Body of pancreas (tissue), 4 donors: Measurements from ENCODE around the gene SOAT2. TPM values are rescaled to one million over a fixed set of nuclear protein-coding genes. Genes with fewer than 3 reads are reported as not detected.

Experiments used
- ATAC-seq: fragments of 150-250 bp; one replicate; pipeline ENCODE4 v1.9.1; 2016
- DNase-seq, 4 donors: peaks; one replicate each; pipeline ENCODE4 v3.0.0-alpha.2; 2019
- H3K27ac ChIP-seq, 4 donors: fragments of 200-600 bp; sonication (generic); 1 replicate in 3 of 4; 2 replicates in 1 of 4; pipeline versions ENCODE4 v1.5.1 to v1.6.1; 2016 to 2019; ENCODE audit warnings: mild to moderate bottlenecking in 1 of 4, mixed read lengths in 1 of 4, moderate library complexity in 1 of 4
- H3K27me3 ChIP-seq, 2 donors: fragments of 200-600 bp; sonication (generic); one replicate each; pipeline ENCODE4 v1.6.0; 2016; ENCODE audit warnings: mild to moderate bottlenecking in 1 of 2
- H3K36me3 ChIP-seq, 2 donors: fragments of 200-600 bp; sonication (generic); replicated peaks in 1 of 2; 2 replicates each; pipeline ENCODE4 v1.5.1; 2016; ENCODE audit warnings: low read depth in 2 of 2; ENCODE audit not compliant: insufficient read depth in 1 of 2
- H3K4me1 ChIP-seq: fragments of 200-600 bp; sonication (generic); one replicate; pipeline ENCODE4 v1.6.0; 2016
- H3K4me3 ChIP-seq, 2 donors: fragments of 200-600 bp; sonication (generic); 1 replicate in 1 of 2; 2 replicates in 1 of 2; pipeline ENCODE4 v1.5.1; 2016 to 2019
- H3K9me3 ChIP-seq, 3 donors: fragments of 200-600 bp; sonication (generic); 1 replicate in 2 of 3; 2 replicates in 1 of 3; pipeline ENCODE4 v1.5.1; 2016
- CTCF ChIP-seq, 7 experiments: fragments of 450-650 bp in 4 of 7; fragments of 200-600 bp in 3 of 7; sonication (generic) in 3 of 7; IDR thresholded peaks; one replicate each; pipeline ENCODE4 v1.5.1; 2016 to 2019; ENCODE audit warnings: antibody characterized with exemption in 7 of 7
- POLR2A ChIP-seq, 3 donors: fragments of 450-650 bp; IDR thresholded peaks; one replicate each; pipeline ENCODE4 v1.6.1; 2016; ENCODE audit warnings: antibody characterized with exemption in 3 of 3, mild to moderate bottlenecking in 2 of 3
- WGBS, 2 donors: methylation state at CpG; one replicate each; pipeline ENCODE4 v1.1.5; 2017; 5-methylcytosine and 5-hydroxymethylcytosine counted together
- intact Hi-C: fragments of 100-400 bp; cut with DNase I; formaldehyde crosslinking; loops from one replicate; pipeline ENCODE4 v1.15.1; 2023
- total RNA-seq, 2 donors: library from RNA; depleted of rRNA; stranded (reverse); fragments of >200 nt; gene quantifications; one replicate each; pipeline ENCODE4 v1.1.0, GENCODE V29; 2016

SOAT2 gene
- total RNA-seq, 2 donors from 2014 or later = not detected

DNA sequence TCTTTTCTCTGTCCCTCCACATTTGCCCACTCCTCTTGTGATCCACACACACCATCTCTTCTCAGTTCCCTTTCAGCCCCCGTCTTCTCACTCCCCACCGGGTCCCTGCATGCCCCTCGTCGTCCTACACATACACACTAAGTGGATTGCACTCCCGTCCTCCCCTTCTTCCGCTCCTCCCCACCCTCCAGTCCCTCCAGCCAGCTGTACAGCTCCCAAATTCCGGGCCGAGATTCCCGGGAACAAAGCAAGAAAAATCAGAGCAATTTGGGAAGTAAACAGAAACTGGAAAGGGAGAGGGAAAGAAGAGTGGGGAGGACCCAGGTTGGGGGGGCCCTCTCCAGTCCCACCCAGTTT, 6.1 kb upstream of the SOAT2 start:
- H3K4me3 ChIP-seq = peak overlapping the region; percentile 24 to 55
- no peaks in the 10 kb centered on the region for H3K36me3 ChIP-seq
- intact Hi-C loops = no loop called here
- peak overlapping the region; percentile 25 to 68 (median 56) for H3K27ac ChIP-seq
- TF ChIP-seq CTCF (IDR thresholded peaks at IDR 0.05) (no peak), POLR2A (IDR thresholded peaks at IDR 0.05) (no peak)
- H3K4me1 ChIP-seq = peaks cover 31% of the 10 kb centered on the region
- no peaks in the 10 kb centered on the region for H3K9me3 ChIP-seq
- DNase-seq (no peak), ATAC-seq (peak; percentile 22)
- no peaks in the 10 kb centered on the region for H3K27me3 ChIP-seq
- WGBS, 2 donors = 3 to 5% methylated on average over 9 of the region's 9 CpGs

GRCh38 chr12:53097564-53098353, 5.5 kb upstream of the SOAT2 start, which contains the start of gene IGFBP6:
TSS of gene IGFBP6 (plus strand) at chr12:53097667. CDS start at chr12:53097718, 51 bp downstream.
- Histone ChIP-seq H3K27ac (peak within 1 kb of the TSS; percentile 25 to 68 (median 56)), H3K36me3 (no peaks in the 10 kb centered on the region), H3K27me3 (no peaks in the 10 kb centered on the region), H3K4me1 (peaks cover 37% of the 10 kb centered on the region), H3K9me3 (no peaks in the 10 kb centered on the region), H3K4me3 (peak within 1 kb of the TSS; percentile 24 to 55)
- peak; percentile 43 for ATAC-seq
- intact Hi-C loops = no loop called here
- peak; percentile 46 to 74 (median 60) for DNase-seq
- 2 to 3% methylated on average over 24 to 45 of the region's 51 CpGs for WGBS, 2 donors
- TF ChIP-seq CTCF (IDR thresholded peaks at IDR 0.05) (peak in 4 of 7 experiments; percentile 9 to 34 (median 22)), POLR2A (IDR thresholded peaks at IDR 0.05) (peak; percentile 12 to 49 (median 33))

GRCh38 chr12:53098354-53098981, 4.8 kb upstream of the SOAT2 start:
- H3K36me3 ChIP-seq = no peaks in the 10 kb centered on the region
- no peak for DNase-seq
- TF ChIP-seq POLR2A (IDR thresholded peaks at IDR 0.05) (no peak), CTCF (IDR thresholded peaks at IDR 0.05) (no peak)
- H3K27me3 ChIP-seq = no peaks in the 10 kb centered on the region
- ATAC-seq = no peak
- WGBS, 2 donors = 61 to 77% methylated on average over 13 of the region's 13 CpGs
- intact Hi-C loops = no loop called here
- peaks cover 44% of the 10 kb centered on the region for H3K4me1 ChIP-seq
- H3K9me3 ChIP-seq = no peaks in the 10 kb centered on the region
- H3K4me3 ChIP-seq = no peak overlapping the region
- H3K27ac ChIP-seq = peak overlapping the region; percentile 25 to 68 (median 56)

GRCh38 chr12:53099071-53099882, 4.0 kb upstream of the SOAT2 start:
- peak; percentile 87 to 89 (median 88) for DNase-seq
- Histone ChIP-seq H3K27ac (peak overlapping the region; percentile 12 to 68 (median 56)), H3K27me3 (no peaks in the 10 kb centered on the region), H3K4me3 (no peak overlapping the region), H3K4me1 (peaks cover 46% of the 10 kb centered on the region), H3K36me3 (no peaks in the 10 kb centered on the region), H3K9me3 (no peaks in the 10 kb centered on the region)
- WGBS, 2 donors = 19 to 29% methylated on average over 6 of the region's 6 CpGs
- TF ChIP-seq CTCF (IDR thresholded peaks at IDR 0.05) (peak; percentile 87 to 100 (median 97)), POLR2A (IDR thresholded peaks at IDR 0.05) (no peak)
- intact Hi-C loops = no loop called here
- peak; percentile 65 for ATAC-seq
